Measurements from ENCODE around the gene GATAD2B.

Gene GATAD2B

GRCh38 chr1:153922972-153923925 is at the start of gene GATAD2B:
Gene GATAD2B (minus strand): TSS chr1:153922972. CDS start chr1:153828347, 94,625 bp downstream.
- peak; percentile 100 for DNase-seq

GRCh38 chr1:153970346-153970745 is 47.6 kb upstream of the GATAD2B start:
- no peak for DNase-seq

- DNase-seq, result no peak
Measured at GRCh38 chr1:153968972-153969371, 46.2 kb upstream of the GATAD2B start.

- no peak for DNase-seq
Measured at GRCh38 chr1:153968408-153968807, 45.6 kb upstream of the GATAD2B start.

- no peak for DNase-seq
Measured at GRCh38 chr1:153968000-153968363, 45.2 kb upstream of the GATAD2B start.

- DNase-seq, result peak; percentile 86
Measured at GRCh38 chr1:153967107-153967999, 44.6 kb upstream of the GATAD2B start, which contains the start of gene CREB3L4. Gene CREB3L4 (plus strand): TSS chr1:153967902. CDS start chr1:153968526, 624 bp downstream.

GRCh38 chr1:153963850-153964331 is 41.1 kb upstream of the GATAD2B start:
- no peak for DNase-seq

GRCh38 chr1:153963030-153963849 is 40.5 kb upstream of the GATAD2B start, which contains the start of gene SLC39A1:
Gene SLC39A1 (minus strand): TSS chr1:153963537. CDS start chr1:153962715, 822 bp downstream.
- peak; percentile 95 for DNase-seq

- DNase-seq, result no peak
Measured at GRCh38 chr1:153962088-153963029, 39.6 kb upstream of the GATAD2B start.

- no peak for DNase-seq
Measured at GRCh38 chr1:153961421-153961820, 38.6 kb upstream of the GATAD2B start.

- no peak for DNase-seq
Measured at GRCh38 chr1:153960206-153960605, 37.4 kb upstream of the GATAD2B start.

GRCh38 chr1:153959454-153959853 is 36.7 kb upstream of the GATAD2B start:
- no peak for DNase-seq

GRCh38 chr1:153958961-153959260 is 36.1 kb upstream of the GATAD2B start:
- no peak for DNase-seq

- DNase-seq, result peak; percentile 98
Measured at GRCh38 chr1:153958111-153958960, 35.6 kb upstream of the GATAD2B start, which contains the start of gene CRTC2. Gene CRTC2 (minus strand): TSS chr1:153958612. CDS start chr1:153958497, 115 bp downstream.

- DNase-seq, result peak; percentile 49
Measured at GRCh38 chr1:153957744-153958110, 35.0 kb upstream of the GATAD2B start.

GRCh38 chr1:153956997-153957715 is 34.4 kb upstream of the GATAD2B start:
- DNase-seq, result no peak

- DNase-seq, result no peak
Measured at GRCh38 chr1:153954826-153955225, 32.1 kb upstream of the GATAD2B start.

- no peak for DNase-seq
Measured at GRCh38 chr1:153953859-153954365, 31.1 kb upstream of the GATAD2B start.

- no peak for DNase-seq
Measured at GRCh38 chr1:153951801-153952200, 29.0 kb upstream of the GATAD2B start.
